Stimulated activated CD4-positive, alpha-beta T cell treated with anti-CD3 and anti-CD28 coated beads, Interleukin-15, amount 100 ng/mL, for 48 hours (primary cell): ENCODE measurements around the gene ANGPTL3.
"Not testable (repeated sequence)": the region's sequence is repeated elsewhere in the genome, so short reads cannot be mapped to it uniquely, and the experiment has no call there.

Experiments used
- DNase-seq, 2 donors: peaks; one replicate each; pipeline ENCODE4 v3.0.0-alpha.2; 2020; ENCODE audit warnings: low read depth in 2 of 2

Gene ANGPTL3, protein sequence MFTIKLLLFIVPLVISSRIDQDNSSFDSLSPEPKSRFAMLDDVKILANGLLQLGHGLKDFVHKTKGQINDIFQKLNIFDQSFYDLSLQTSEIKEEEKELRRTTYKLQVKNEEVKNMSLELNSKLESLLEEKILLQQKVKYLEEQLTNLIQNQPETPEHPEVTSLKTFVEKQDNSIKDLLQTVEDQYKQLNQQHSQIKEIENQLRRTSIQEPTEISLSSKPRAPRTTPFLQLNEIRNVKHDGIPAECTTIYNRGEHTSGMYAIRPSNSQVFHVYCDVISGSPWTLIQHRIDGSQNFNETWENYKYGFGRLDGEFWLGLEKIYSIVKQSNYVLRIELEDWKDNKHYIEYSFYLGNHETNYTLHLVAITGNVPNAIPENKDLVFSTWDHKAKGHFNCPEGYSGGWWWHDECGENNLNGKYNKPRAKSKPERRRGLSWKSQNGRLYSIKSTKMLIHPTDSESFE

DNA sequence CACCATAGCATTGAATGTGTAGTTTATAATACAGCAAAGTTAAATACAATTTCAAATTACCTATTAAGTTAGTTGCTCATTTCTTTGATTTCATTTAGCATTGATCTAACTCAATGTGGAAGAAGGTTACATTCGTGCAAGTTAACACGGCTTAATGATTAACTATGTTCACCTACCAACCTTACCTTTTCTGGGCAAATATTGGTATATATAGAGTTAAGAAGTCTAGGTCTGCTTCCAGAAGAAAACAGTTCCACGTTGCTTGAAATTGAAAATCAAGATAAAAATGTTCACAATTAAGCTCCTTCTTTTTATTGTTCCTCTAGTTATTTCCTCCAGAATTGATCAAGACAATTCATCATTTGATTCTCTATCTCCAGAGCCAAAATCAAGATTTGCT, at the start of gene ANGPTL3:
TSS of gene ANGPTL3 (plus strand) at position 240 of the 400 bp plus-strand sequence. CDS start at position 287, 47 bp downstream.
- no peak for DNase-seq

DNA sequence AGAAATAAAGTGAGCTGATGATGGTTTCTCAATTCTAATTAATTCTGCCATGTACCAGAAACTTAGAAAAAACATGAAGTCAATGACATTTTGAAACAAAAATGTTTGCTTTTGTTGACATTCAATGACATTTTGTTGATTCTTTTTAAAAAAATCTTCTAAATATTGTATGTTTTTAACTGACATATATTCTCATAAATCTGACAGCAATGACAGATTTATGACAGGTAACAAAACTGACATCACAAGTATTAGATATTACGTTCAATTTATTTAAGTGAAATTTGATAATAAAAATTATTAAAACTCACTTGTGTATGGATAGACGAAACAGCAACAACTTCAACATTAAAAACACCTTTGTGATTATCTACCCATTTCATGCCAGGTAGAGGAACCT, 36.0 kb upstream of the ANGPTL3 start:
- no peak for DNase-seq

DNA sequence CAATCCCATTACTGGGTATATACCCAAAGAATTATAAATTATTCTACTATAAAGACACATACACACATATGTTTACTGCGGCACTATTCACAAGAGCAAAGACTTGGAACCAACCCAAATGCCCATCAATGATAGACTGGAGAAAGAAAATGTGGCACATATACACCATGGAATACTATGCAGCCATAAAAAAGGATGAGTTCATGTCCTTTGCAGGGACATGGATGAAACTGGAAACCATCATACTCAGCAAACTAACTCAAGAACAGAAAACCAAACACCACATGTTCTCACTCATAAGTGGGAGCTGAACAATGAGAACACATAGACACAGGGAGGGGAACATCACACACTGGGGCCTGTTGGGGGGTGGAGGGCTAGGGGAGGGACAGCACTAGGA, 30.1 kb upstream of the ANGPTL3 start:
- DNase-seq, result not testable (repeated sequence)

GRCh38 chr1:62567926-62568325, 29.4 kb upstream of the ANGPTL3 start:
- DNase-seq, result not testable (repeated sequence)

DNA sequence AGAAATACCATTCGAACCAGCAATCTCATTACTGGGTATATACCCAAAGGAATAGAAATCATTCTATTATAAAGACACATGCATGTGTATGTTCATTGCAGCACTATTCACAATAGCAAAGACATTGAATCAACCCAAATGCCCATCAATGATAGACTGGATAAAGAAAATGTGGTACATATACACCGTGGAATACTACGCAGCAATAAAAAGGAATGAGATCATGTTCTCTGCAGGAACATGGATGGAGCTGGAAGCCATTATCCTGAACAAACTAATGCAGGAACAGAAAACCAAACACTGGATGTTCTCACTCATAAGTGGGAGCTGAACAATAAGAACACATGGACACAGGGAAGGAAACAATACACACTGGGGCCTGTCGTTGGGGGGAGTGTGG, 25.8 kb upstream of the ANGPTL3 start:
- DNase-seq, result not testable (repeated sequence)

- DNase-seq, result no peak
Observed at GRCh38 chr1:62572476-62572875, 24.8 kb upstream of the ANGPTL3 start.

GRCh38 chr1:62573675-62574074, 23.6 kb upstream of the ANGPTL3 start:
- no peak for DNase-seq

GRCh38 chr1:62585469-62586155, 11.7 kb upstream of the ANGPTL3 start:
- no peak for DNase-seq

DNA sequence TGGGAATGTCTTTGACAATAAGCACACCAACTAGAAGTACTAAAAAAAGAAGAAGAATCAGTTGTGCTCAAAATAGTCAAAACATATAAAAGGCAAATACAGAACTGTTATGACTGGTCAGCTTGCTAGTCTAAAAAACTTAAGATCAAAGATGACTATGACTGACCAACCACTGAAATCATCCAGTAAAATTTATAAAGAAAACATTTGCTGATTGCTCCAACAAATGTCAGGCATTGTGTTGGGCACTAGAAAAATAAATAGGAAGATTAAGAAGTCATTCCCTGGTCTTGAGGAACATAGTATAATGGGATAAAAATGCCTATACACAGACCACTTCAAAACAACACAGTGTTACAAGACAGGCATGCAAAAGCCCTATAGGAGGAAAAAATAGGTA, 9.3 kb upstream of the ANGPTL3 start:
- DNase-seq, result no peak

GRCh38 chr1:62589321-62589720, 8.0 kb upstream of the ANGPTL3 start:
- DNase-seq, result no peak

- no peak for DNase-seq
Observed at GRCh38 chr1:62590255-62590969, 6.9 kb upstream of the ANGPTL3 start.

GRCh38 chr1:62590970-62591368, 6.4 kb upstream of the ANGPTL3 start:
- DNase-seq, result no peak

DNA sequence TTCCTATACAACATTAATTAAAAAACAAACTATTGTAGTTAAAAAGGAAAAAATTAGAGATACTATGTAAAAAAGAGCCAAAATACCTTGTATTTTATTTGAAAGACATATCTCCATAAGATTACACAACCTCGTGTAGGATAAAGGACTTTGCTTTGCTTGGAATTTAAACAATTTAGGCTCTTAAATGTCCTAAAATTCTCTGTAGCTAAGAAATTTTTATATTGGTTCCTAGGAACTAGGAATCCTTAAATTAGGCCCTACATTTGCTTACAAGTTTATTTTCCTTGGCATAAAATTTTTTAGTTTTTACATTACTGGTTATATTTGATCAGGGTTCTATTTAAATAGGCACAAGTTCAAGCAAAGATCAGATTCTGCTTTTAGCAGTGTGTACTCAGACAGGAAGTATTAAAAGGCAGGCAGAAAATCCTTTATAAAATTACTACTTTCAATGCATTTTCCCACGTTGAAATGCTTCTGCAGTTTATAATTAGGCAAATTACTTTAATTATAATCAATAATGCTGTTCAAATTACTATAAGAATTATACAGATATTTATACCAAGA, 3.4 kb upstream of the ANGPTL3 start:
- DNase-seq, result no peak

GRCh38 chr1:62595647-62596046, 1.7 kb upstream of the ANGPTL3 start:
- no peak for DNase-seq

- DNase-seq, result no peak
Observed at GRCh38 chr1:62599044-62599443, 1.7 kb downstream of the ANGPTL3 start.

DNA sequence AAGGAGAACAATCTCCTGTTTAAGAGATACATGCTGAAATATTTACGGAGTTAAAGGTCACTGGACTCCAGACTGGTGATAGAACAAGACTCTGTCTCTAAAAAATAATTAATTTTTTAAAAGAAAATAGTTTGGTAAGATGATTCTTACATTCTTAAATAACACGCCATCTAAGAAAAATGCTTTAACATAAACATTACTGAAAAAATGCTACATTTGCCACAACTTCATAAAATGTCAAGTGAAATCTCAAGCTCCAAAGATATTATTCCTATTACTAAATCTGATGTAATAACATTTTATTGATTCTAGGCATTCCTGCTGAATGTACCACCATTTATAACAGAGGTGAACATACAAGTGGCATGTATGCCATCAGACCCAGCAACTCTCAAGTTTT, 4.1 kb downstream of the ANGPTL3 start:
- DNase-seq, result no peak

GRCh38 chr1:62608905-62609304, 11.6 kb downstream of the ANGPTL3 start:
- DNase-seq, result no peak

- not testable (repeated sequence) for DNase-seq
Observed at GRCh38 chr1:62610588-62610987, 13.3 kb downstream of the ANGPTL3 start.

DNA sequence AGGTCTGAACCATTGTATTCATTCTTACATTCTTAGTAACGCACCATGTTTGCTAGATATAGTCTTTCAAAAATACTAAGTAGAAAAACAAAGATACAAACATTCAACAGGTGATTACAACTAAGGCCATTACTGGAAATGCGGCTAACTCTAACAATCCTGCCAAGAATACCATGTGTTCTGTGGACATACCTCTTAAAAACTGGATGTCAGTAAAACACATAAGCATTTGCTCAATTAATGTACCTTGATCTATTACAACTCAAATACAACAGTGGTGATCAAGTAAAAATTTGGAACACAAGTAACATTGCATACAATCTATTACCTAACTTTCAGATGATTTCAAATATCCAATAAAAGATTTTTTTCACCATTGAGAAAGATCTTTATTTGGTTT, 15.4 kb downstream of the ANGPTL3 start:
- no peak for DNase-seq

GRCh38 chr1:62613325-62613727, 16.0 kb downstream of the ANGPTL3 start:
- DNase-seq, result no peak

GRCh38 chr1:62613890-62614289, 16.6 kb downstream of the ANGPTL3 start:
- DNase-seq, result no peak

DNA sequence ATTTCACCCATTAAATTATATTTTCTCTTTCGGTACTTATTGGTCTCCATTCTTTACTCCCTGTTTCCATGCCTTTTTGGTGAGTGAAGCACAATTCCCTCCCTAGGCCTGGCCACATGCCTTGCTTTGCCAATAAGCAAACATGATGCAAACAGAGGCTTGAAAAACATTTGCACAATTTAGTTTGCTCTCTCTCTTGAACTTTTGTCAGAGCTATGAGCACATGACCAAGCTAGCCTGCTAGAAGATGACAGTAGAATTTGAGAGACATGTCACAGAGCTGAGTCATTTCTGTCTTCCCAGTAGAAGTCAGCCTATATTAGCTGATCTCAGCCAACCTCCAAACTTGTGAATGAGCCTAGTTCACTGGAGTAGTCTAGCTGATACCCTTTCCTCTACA, 24.6 kb downstream of the ANGPTL3 start:
- DNase-seq, result no peak
